Measurements from ENCODE around the gene SPHK1. TPM values are rescaled to one million over a fixed set of nuclear protein-coding genes. Genes with fewer than 3 reads are reported as not detected.

Gene SPHK1
- total RNA-seq, 4 donors from 2014 or later: 7.9 to 33.2 (median 12.0) TPM

DNA sequence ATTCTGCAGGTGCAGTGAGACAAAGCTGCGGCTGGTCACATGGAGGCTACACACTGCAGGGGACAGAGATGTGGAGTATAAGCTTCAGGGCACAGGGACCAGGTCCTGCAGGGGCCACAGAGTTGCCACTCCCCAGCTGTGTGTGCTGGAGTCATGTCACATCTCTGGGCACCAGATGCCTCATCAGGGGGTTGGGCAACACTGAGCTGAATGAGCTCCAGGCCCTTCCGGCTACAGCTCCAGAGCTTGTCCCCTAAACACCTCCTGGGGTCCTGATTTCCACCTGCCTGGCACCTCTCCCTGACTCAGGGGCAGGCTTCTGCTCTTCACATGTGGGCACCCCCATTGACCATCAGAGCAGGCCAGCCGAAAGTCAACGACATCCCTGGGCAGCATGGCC, 32.5 kb downstream of the SPHK1 start:
- H3K27me3 ChIP-seq: no peaks in the 10 kb centered on the region

DNA sequence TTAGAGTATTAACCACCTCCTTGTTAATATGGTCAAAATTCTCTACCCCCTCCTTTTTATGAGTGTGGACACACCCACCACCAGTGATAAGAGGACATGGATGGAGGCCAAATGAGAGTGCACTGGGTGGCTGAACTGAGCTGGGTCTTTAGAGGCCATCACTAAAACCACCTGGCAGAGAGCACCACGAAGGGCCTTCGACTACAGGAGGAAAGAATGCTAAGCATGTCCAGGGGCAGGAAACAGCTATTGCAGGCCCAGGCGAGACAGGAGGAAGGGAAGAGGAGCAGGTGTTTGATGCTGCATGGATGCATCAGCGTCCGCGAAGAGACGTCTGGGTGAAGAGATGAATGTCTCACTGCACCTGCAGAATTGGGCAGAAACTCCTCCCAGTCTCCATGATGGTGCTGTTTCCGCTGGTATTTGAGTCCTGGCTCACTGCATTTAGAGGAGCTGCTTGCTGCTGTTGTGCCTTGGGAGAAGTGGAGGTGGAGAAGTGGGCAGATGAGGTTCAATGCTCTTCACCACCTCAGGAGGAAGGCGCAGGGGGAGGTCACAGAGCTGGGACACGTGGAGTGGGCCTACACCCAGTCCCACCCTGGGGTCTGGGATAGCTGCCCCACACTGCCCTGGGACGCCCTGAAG, 33.2 kb downstream of the SPHK1 start:
- TF ChIP-seq POLR2A (IDR thresholded peaks at IDR 0.05): no peak
- no peaks in the 10 kb centered on the region for H3K36me3 ChIP-seq
- peaks cover 0 to 11% of the 10 kb centered on the region in 2 donors for H3K4me1 ChIP-seq
- no peaks in the 10 kb centered on the region for H3K9me3 ChIP-seq
- intact Hi-C loops (cut with DNase I; ENCODE audit: low total_unique reads): no loop called here
- no peak overlapping the region for H3K4me3 ChIP-seq
- DNase-seq: no peak
- H3K27ac ChIP-seq: no peak overlapping the region
- no peaks in the 10 kb centered on the region for H3K27me3 ChIP-seq

More for the DNA sequence above, 32.5 kb downstream of the SPHK1 start:
- intact Hi-C loops (cut with DNase I; ENCODE audit: low total_unique reads): no loop called here
- H3K9me3 ChIP-seq: no peaks in the 10 kb centered on the region
- DNase-seq: no peak
- H3K36me3 ChIP-seq: no peaks in the 10 kb centered on the region
- H3K27ac ChIP-seq: no peak overlapping the region
- H3K4me1 ChIP-seq: peaks cover 0 to 11% of the 10 kb centered on the region in 2 donors
- H3K4me3 ChIP-seq: no peak overlapping the region
- no peak for TF ChIP-seq POLR2A (IDR thresholded peaks at IDR 0.05)
- TF ChIP-seq, protein P1, sequence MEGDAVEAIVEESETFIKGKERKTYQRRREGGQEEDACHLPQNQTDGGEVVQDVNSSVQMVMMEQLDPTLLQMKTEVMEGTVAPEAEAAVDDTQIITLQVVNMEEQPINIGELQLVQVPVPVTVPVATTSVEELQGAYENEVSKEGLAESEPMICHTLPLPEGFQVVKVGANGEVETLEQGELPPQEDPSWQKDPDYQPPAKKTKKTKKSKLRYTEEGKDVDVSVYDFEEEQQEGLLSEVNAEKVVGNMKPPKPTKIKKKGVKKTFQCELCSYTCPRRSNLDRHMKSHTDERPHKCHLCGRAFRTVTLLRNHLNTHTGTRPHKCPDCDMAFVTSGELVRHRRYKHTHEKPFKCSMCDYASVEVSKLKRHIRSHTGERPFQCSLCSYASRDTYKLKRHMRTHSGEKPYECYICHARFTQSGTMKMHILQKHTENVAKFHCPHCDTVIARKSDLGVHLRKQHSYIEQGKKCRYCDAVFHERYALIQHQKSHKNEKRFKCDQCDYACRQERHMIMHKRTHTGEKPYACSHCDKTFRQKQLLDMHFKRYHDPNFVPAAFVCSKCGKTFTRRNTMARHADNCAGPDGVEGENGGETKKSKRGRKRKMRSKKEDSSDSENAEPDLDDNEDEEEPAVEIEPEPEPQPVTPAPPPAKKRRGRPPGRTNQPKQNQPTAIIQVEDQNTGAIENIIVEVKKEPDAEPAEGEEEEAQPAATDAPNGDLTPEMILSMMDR (IDR thresholded peaks at IDR 0.05): no peak

DNA sequence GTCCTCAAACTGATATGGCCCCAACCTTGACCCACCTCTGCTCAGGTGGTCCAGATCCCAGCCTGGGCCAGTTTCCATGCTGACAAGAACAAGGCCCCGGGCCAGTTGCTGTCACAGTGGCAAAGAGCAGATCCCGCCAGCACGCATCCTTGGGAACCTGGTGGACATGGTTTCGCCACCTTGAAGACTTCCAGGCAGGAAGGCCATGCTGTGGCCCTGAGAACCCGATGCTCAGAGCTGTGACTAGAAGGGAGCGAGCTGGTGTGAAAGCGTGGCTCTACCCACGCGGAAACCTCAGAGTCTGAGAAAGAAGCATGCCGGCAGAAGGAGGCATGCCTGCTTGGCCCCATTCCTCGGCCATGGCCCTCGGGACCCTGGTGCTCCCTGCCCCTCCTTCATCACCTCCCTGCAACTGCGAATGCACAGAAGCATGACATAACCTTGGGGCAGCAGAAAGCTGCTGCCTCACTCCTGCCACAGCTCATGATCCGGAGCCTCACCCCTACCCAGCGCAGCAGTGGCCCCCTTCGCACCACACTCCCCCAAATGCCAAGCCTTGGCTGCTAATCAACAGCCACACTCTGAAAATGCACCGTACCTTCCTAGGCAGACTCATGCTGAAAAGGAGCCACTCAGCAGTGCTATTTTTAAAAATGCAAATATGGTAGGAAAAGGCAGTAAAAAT, 35.3 kb downstream of the SPHK1 start:
- Histone ChIP-seq H3K36me3 (no peaks in the 10 kb centered on the region), H3K4me3 (no peak overlapping the region), H3K27me3 (no peaks in the 10 kb centered on the region), H3K27ac (no peak overlapping the region), H3K9me3 (no peaks in the 10 kb centered on the region), H3K4me1 (peaks cover 0 to 11% of the 10 kb centered on the region in 2 donors)
- DNase-seq: no peak
- TF ChIP-seq POLR2A (IDR thresholded peaks at IDR 0.05): no peak
- TF ChIP-seq, protein P1 (IDR thresholded peaks at IDR 0.05): no peak
- intact Hi-C loops (cut with DNase I; ENCODE audit: low total_unique reads): no loop called here

DNA sequence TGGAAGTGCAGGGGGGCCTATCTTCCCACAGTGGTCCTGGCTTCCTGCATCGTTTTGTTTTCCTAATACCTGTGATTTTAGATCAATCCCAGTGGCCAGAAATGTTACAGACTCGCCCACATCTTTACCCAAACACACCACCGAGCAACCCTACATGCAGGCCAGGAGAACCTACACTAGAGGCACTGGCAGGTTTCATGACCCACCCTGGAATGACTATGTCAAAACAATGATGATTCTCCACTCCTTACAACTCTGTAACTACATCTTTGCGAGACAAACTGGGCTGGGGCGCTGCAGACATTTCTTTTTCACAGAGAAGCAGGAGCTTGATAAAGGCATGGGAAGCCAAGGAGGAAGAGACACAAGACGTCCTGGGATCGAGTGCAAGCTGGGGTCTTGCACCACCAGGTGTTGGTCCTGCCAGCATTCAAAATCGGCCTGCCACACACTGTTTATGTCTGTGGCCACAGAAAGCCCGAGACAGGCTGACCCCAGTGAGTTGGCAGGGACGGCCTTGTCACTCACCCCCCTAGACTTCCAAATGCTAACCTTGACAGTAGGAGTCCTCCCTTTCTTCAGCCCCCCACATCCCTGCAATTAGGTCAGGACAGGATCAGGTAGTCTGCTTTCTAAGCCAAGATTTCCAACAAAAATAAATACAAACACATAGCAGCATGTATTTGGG, 36.1 kb downstream of the SPHK1 start:
- Histone ChIP-seq H3K36me3 (no peaks in the 10 kb centered on the region), H3K27ac (no peak overlapping the region), H3K4me1 (peaks cover 0 to 8% of the 10 kb centered on the region in 2 donors), H3K27me3 (no peaks in the 10 kb centered on the region), H3K9me3 (no peaks in the 10 kb centered on the region), H3K4me3 (no peak overlapping the region)
- no peak for DNase-seq
- intact Hi-C loops (cut with DNase I; ENCODE audit: low total_unique reads): no loop called here
- TF ChIP-seq POLR2A (IDR thresholded peaks at IDR 0.05): no peak
- TF ChIP-seq, protein P1 (IDR thresholded peaks at IDR 0.05): no peak

DNA sequence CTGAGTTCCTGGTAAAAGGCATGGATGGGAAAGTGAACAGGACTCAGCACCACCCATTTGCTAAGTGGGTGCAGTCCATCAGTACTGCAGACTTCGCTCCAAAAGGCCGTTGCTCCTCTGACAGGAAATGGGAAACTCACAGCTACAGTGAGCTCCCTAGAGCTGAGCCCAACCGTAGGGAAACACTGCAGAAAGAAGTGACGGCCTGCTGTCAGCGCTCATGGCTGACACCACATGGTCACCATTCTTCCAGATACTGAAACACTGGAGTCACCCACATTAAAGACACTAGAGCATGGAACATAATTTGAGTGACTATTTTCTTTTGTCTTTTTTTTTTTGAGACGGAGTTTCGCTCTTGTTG, 36.6 kb downstream of the SPHK1 start:
- Histone ChIP-seq H3K4me3 (no peak overlapping the region), H3K9me3 (no peaks in the 10 kb centered on the region), H3K27me3 (no peaks in the 10 kb centered on the region), H3K27ac (no peak overlapping the region), H3K4me1 (peaks cover 0 to 8% of the 10 kb centered on the region in 2 donors), H3K36me3 (no peaks in the 10 kb centered on the region)
- no peak for DNase-seq
- intact Hi-C loops (cut with DNase I; ENCODE audit: low total_unique reads): no loop called here
- no peak for TF ChIP-seq POLR2A (IDR thresholded peaks at IDR 0.05)
- TF ChIP-seq, protein P1 (IDR thresholded peaks at IDR 0.05): no peak
